ENCODE measurements around the gene DOK3.

DNA sequence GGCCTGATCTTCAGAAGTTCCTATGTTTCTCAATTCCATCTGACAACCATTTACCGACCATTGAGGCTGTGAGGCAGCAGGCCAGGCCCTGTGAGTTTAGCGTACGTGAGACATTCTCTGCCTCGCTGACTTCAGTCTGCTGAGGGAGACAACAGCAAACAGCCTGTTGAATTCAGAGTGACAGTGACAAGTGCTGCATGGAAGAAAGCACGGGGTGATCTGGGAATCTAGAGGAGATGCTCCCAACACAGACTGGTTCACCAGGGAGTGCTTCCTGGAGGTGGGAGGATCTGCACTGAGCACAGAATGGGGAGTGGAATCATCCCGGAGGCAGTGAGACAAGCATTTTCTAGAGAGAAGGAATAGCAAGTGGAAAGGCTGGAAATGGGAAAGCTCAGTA lies 17.2 kb upstream of the DOK3 start:
- TF ChIP-seq JUNB (IDR thresholded peaks at IDR 0.05; ENCODE audit: unreplicated experiment) (no peak), EZH2 (IDR thresholded peaks at IDR 0.05; ENCODE audit: low read depth, unreplicated experiment) (no peak), EZH2phosphoT487 (IDR thresholded peaks at IDR 0.05; ENCODE audit: unreplicated experiment) (no peak), POLR2AphosphoS5 (IDR thresholded peaks at IDR 0.05; ENCODE audit: low read depth) (no peak)
- TF ChIP-seq, protein P1, sequence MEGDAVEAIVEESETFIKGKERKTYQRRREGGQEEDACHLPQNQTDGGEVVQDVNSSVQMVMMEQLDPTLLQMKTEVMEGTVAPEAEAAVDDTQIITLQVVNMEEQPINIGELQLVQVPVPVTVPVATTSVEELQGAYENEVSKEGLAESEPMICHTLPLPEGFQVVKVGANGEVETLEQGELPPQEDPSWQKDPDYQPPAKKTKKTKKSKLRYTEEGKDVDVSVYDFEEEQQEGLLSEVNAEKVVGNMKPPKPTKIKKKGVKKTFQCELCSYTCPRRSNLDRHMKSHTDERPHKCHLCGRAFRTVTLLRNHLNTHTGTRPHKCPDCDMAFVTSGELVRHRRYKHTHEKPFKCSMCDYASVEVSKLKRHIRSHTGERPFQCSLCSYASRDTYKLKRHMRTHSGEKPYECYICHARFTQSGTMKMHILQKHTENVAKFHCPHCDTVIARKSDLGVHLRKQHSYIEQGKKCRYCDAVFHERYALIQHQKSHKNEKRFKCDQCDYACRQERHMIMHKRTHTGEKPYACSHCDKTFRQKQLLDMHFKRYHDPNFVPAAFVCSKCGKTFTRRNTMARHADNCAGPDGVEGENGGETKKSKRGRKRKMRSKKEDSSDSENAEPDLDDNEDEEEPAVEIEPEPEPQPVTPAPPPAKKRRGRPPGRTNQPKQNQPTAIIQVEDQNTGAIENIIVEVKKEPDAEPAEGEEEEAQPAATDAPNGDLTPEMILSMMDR (conservative IDR thresholded peaks at IDR 0.05; ENCODE audit: low read depth in 2 of 2) = no peak
